Thoracic aorta (tissue), 2 donors: ENCODE measurements around the gene PYURF. TPM values are rescaled to one million over a fixed set of nuclear protein-coding genes. Genes with fewer than 3 reads are reported as not detected.
A peak's percentile ranks its signal among the peaks of the same experiment; 100 is the strongest.
"Not testable (repeated sequence)": the region's sequence is repeated elsewhere in the genome, so short reads cannot be mapped to it uniquely, and the experiment has no call there.

Source experiments
- ATAC-seq: fragments of 150-250 bp; one replicate; pipeline ENCODE4 v1.8.0; 2017; ENCODE audit warnings: low read depth; ENCODE audit not compliant: insufficient number of reproducible peaks, low FRiP score
- DNase-seq: peaks from one replicate; pipeline ENCODE4 v3.0.0-alpha.2; 2020; ENCODE audit warnings: low spot score
- H3K27ac ChIP-seq, 2 donors: fragments of 200-600 bp; sonication (generic); 1 replicate in 1 of 2; 2 replicates in 1 of 2; pipeline ENCODE4 v1.5.1; 2016; ENCODE audit warnings: mild to moderate bottlenecking in 2 of 2, moderate library complexity in 2 of 2
- H3K27me3 ChIP-seq: fragments of 200-600 bp; sonication (generic); replicated peaks from 2 replicates; pipeline ENCODE4 v1.6.0; 2016; ENCODE audit warnings: mild to moderate bottlenecking; ENCODE audit not compliant: insufficient read depth
- H3K36me3 ChIP-seq: fragments of 200-600 bp; sonication (generic); one replicate; pipeline ENCODE4 v1.5.1; 2016
- H3K4me1 ChIP-seq, 2 donors: fragments of 200-600 bp; sonication (generic); 1 replicate in 1 of 2; 2 replicates in 1 of 2; pipeline versions ENCODE4 v1.5.1 to v1.6.0; 2016; ENCODE audit warnings: low read depth in 2 of 2, mild to moderate bottlenecking in 1 of 2; ENCODE audit not compliant: control insufficient read depth in 1 of 2
- H3K4me3 ChIP-seq: fragments of 200-600 bp; sonication (generic); 2 replicates; pipeline ENCODE4 v1.5.1; 2016; ENCODE audit warnings: mild to moderate bottlenecking
- H3K9me3 ChIP-seq: fragments of 200-600 bp; sonication (generic); 2 replicates; pipeline ENCODE4 v1.5.1; 2016
- total RNA-seq, 2 donors: library from RNA; depleted of rRNA; stranded (reverse); fragments of >200 nt; gene quantifications; one replicate each; pipeline versions ENCODE4 v1.1.0 to v1.2.3, GENCODE V29; 2016
- TF ChIP-seq, protein P1 (sequence below): fragments of 200-600 bp; sonication (generic); IDR thresholded peaks from one replicate; pipeline ENCODE4 v1.5.1; 2019; ENCODE audit warnings: antibody characterized with exemption

The PYURF gene, protein sequence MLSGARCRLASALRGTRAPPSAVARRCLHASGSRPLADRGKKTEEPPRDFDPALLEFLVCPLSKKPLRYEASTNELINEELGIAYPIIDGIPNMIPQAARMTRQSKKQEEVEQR
- total RNA-seq = 10 to 100 TPM; 81.5 to 94.0 TPM

GRCh38 chr4:88523325-88524129, at the start of gene PYURF:
PYURF (minus strand) TSS chr4:88523776; CDS start chr4:88523700, 76 bp downstream.
- peak; percentile 96 for ATAC-seq
- no peaks in the 10 kb centered on the region for H3K27me3 ChIP-seq
- DNase-seq = peak; percentile 90
- H3K9me3 ChIP-seq = no peaks in the 10 kb centered on the region
- peaks cover 15 to 43% of the 10 kb centered on the region in 2 donors for H3K4me1 ChIP-seq
- peak within 1 kb of the TSS; percentile 86 to 93 for H3K27ac ChIP-seq
- H3K36me3 ChIP-seq = peaks cover 4% of the 10 kb centered on the region
- H3K4me3 ChIP-seq = peak within 1 kb of the TSS; percentile 85
- TF ChIP-seq, protein P1, sequence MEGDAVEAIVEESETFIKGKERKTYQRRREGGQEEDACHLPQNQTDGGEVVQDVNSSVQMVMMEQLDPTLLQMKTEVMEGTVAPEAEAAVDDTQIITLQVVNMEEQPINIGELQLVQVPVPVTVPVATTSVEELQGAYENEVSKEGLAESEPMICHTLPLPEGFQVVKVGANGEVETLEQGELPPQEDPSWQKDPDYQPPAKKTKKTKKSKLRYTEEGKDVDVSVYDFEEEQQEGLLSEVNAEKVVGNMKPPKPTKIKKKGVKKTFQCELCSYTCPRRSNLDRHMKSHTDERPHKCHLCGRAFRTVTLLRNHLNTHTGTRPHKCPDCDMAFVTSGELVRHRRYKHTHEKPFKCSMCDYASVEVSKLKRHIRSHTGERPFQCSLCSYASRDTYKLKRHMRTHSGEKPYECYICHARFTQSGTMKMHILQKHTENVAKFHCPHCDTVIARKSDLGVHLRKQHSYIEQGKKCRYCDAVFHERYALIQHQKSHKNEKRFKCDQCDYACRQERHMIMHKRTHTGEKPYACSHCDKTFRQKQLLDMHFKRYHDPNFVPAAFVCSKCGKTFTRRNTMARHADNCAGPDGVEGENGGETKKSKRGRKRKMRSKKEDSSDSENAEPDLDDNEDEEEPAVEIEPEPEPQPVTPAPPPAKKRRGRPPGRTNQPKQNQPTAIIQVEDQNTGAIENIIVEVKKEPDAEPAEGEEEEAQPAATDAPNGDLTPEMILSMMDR = no peak

- H3K4me1 ChIP-seq = peaks cover 0 to 5% of the 10 kb centered on the region in 2 donors
- TF ChIP-seq, protein P1 = no peak
- H3K27ac ChIP-seq = no peak overlapping the region
- no peak overlapping the region for H3K4me3 ChIP-seq
- no peaks in the 10 kb centered on the region for H3K9me3 ChIP-seq
- no peaks in the 10 kb centered on the region for H3K36me3 ChIP-seq
- ATAC-seq (no peak), DNase-seq (no peak)
- H3K27me3 ChIP-seq = no peaks in the 10 kb centered on the region
Measured at GRCh38 chr4:88570001-88570400, 46.4 kb upstream of the PYURF start.

GRCh38 chr4:88567591-88567990, 44.0 kb upstream of the PYURF start:
- TF ChIP-seq, protein P1 = no peak
- DNase-seq = no peak
- Histone ChIP-seq H3K27ac (no peak overlapping the region), H3K9me3 (no peaks in the 10 kb centered on the region), H3K4me3 (no peak overlapping the region), H3K27me3 (no peaks in the 10 kb centered on the region), H3K36me3 (no peaks in the 10 kb centered on the region), H3K4me1 (no peaks in the 10 kb centered on the region)
- ATAC-seq = no peak

- H3K4me3 ChIP-seq = no peak overlapping the region
- TF ChIP-seq, protein P1 = no peak
- DNase-seq = no peak
- no peaks in the 10 kb centered on the region for H3K9me3 ChIP-seq
- H3K4me1 ChIP-seq = no peaks in the 10 kb centered on the region
- H3K36me3 ChIP-seq = no peaks in the 10 kb centered on the region
- ATAC-seq = no peak
- H3K27me3 ChIP-seq = no peaks in the 10 kb centered on the region
- no peak overlapping the region for H3K27ac ChIP-seq
Measured at GRCh38 chr4:88549815-88550214, 26.2 kb upstream of the PYURF start.

DNA sequence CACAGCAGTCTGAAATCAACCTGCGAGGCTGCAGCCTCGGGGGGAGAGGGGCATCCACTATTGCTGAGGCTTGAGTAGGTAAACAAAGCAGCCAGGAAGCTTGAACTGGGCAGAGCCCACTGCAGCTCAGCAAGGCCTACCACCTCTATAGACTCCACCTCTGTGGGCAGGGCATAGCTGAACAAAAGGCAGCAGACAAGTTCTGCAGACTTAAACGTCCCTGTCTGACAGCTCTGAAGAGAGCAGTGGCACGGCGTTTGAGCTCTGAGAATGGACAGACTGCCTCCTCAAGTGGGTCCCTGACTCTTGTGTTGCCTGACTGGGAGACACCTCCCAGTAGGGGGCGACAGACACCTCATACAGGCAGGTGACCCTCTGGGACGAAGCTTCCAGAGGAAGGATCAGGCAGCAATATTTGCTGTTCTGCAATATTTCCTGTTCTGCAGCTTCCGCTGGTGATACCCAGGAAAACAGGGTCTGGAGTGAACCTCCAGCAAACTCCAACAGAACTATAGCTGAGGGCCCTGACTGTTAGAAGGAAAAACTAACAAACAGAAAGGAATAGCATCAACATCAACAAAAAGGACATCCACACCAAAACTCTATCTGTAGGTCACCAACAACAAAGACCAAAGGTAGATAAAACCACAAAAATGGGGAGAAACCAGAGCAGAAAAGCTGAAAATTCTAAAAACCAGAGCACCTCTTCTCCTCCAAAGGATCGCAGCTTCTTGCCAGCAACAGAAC, 15.9 kb upstream of the PYURF start:
- TF ChIP-seq, protein P1 = peak; percentile 50
- not testable (repeated sequence) for H3K27me3 ChIP-seq, H3K9me3 ChIP-seq, ATAC-seq, H3K36me3 ChIP-seq, H3K27ac ChIP-seq, H3K4me3 ChIP-seq, H3K4me1 ChIP-seq
- peak; percentile 4 for DNase-seq
